ENCODE results near the gene APBA1.
A peak's percentile ranks its signal among the peaks of the same experiment; 100 is the strongest.

Gene APBA1

GRCh38 chr9:69657269-69657668 lies 14.9 kb downstream of the APBA1 start:
- DNase-seq (ENCODE audit: low read depth, low spot score): no peak

GRCh38 chr9:69655065-69655464 lies 17.1 kb downstream of the APBA1 start:
- DNase-seq (ENCODE audit: low read depth, low spot score): no peak

DNA sequence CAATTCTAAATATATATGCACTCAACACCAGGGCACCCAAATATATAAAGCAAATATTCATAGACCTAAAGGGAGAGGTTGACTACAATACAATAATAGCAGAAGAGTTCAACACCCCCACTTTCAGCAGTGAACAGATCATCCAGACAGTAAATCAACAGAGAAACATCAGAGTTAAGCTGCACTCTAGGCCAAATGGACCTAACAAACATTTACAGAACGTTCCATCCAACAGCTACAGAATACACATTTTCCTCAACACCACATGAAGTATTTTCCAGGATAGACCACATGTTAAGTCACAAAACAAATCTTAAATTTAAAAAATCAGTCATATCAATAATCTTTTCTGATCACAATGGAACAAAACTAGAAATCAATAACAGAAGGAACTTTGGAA lies 18.9 kb downstream of the APBA1 start:
- no peak for DNase-seq (ENCODE audit: low read depth, low spot score)

DNA sequence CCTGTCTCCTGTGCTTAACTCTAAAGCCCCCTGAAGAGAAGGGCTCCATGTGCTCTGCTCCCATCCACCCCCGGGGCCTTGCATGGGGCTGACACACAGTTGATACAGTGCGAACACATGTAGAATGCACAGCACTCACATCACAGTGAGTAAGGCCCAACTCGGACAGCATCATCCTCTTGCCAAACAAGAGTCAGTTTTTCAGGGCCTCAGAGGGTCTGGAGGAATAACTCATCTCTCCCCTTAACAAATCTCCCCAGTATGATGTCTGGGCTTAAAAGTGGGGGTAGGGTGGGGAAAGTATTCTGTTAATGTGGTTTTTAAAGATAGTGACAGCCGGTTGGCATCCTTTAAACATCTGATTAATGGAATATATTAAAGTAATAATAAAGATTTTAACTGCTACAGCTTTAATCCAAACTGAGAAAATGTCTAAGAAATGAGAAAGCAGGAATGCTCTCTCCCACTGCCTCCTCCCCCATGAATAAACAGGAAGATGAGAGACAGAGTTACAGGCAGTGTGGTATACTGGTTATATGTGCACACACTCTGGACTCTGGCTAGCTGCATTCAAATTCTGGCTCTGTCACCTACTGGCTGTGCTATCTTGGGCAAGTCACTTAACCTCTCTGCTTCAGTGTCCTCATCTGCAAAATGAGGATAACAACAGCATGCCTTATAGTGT lies 22.5 kb downstream of the APBA1 start:
- peak; percentile 8 for DNase-seq (ENCODE audit: low read depth, low spot score)

DNA sequence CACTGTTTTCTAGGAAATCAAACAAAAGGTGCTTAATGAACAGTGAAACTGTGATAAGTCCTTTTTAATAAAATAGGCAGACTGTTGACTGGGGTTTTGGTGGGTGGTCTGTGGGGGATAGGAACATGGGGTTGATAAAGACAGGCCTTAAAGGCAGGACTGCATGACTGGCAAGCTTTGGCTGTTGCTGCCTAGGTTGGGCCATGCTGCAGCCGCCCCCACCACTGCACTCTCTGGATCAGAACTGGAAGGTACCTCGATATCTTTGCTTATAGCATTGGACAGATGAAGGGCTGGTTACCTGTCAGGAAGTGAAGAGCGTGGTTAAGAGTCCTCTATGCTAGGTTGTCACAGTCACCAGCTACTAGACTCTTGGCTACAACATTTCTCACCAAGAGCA lies 24.4 kb downstream of the APBA1 start:
- DNase-seq (ENCODE audit: low read depth, low spot score): no peak

- no peak for DNase-seq (ENCODE audit: low read depth, low spot score)
Measured at GRCh38 chr9:69646810-69647209, 25.4 kb downstream of the APBA1 start.

- DNase-seq (ENCODE audit: low read depth, low spot score): no peak
Measured at GRCh38 chr9:69645488-69645887, 26.7 kb downstream of the APBA1 start.

- DNase-seq (ENCODE audit: low read depth, low spot score): no peak
Measured at GRCh38 chr9:69643098-69643497, 29.1 kb downstream of the APBA1 start.

DNA sequence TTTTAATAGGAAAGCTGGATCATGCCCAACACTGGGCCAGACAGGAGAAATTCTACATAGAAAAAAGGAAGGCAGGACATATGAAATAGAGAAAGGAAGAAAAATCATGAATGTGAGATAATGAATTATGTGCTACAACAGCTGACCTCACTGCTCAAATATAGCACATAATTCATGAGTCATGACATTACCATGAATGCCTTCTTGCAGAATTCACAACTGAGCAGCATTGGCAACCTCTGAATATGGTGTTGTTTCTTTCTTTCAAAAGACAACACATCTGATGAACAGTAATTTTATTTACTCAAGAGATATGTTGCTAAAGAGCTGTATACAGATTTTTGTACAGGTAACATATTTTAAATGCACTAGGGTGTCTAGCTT lies 34.4 kb downstream of the APBA1 start:
- peak; percentile 65 for DNase-seq (ENCODE audit: low read depth, low spot score)

DNA sequence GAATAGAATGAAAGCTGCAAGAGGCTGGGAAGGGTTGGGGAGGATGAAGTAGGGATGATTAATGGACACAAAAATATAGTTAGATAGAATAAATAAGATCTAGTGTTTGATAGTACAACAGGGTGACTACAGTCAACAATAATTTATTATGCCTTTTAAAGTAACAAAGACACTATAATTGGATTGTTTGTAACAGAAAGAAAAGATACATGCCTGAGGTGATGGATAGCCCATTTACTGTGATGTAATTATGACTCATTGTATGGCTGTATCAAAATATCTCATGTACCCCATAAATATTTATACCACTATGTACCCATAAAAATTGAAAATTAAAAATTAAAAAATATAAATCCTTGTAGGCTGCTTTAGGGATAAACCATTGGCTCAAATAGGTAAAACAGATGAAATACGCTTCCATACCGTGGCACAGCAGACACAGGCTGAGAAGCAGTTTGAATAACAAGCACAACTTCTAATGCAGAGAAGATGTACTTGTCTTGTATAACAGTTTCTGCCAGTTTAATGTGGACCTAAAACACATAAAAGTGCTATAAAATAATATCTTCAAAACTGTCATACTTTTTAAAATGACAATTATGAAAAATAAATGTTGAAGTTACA lies 34.9 kb downstream of the APBA1 start:
- DNase-seq (ENCODE audit: low read depth, low spot score): no peak

- DNase-seq (ENCODE audit: low read depth, low spot score): no peak
Measured at GRCh38 chr9:69633716-69634115, 38.5 kb downstream of the APBA1 start.

DNA sequence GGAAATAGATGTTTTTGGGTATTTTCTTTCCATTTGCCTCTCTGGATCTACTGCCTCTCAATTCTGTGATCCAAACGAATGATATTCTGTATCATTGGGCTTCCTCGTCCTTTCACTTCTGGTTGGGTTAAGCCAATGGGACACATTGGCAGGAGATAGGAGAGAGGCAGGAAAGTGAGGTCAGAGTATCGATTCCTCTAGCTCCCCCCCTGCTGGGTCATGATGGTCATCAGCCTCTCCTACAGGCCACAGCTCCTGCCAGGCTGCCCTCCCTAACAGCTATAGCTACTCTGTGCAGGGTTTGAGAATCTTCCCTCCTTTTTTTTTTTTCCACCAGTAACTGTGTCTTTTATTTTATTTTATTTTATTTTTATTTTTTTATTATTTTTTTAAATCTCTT lies 39.4 kb downstream of the APBA1 start:
- DNase-seq (ENCODE audit: low read depth, low spot score): no peak

DNA sequence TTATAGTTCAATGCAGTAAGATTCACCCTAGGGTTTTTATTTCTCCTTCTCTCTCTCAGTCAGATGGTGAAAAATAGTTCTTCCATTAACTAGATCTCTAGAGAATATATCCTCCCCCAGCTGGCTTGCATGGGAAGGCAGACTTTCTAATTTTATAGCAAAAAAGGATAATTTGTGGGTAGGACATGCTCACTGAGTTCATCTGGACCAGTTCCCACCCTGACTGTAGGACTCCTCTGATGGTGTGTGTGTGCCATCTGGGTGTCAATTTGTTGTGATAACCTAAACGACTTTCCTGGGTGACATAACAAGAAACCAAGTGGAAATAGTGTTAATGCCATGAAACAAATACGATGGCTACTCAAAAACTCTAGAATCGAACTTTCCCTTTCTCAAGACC lies 44.9 kb downstream of the APBA1 start:
- no peak for DNase-seq (ENCODE audit: low read depth, low spot score)

DNA sequence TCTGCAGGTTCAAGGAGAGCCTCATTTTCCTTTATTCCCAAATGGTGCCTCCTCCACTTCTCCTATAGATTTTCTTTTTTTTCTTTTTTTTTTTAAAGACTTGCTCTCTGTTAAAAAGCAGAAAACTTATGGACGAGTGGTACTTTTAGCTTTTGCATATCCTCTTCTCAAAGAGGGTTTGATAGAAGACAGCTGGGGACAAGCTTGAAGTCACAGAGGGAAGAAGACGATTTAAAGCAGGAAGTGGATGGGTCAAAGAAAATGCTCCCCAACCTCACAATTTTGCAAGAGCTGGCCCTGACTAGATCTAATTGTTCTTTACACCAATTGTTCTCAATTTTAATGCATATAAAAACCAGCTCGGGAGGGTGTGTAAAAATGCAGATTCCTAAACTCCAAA lies 48.9 kb downstream of the APBA1 start:
- no peak for DNase-seq (ENCODE audit: low read depth, low spot score)

DNA sequence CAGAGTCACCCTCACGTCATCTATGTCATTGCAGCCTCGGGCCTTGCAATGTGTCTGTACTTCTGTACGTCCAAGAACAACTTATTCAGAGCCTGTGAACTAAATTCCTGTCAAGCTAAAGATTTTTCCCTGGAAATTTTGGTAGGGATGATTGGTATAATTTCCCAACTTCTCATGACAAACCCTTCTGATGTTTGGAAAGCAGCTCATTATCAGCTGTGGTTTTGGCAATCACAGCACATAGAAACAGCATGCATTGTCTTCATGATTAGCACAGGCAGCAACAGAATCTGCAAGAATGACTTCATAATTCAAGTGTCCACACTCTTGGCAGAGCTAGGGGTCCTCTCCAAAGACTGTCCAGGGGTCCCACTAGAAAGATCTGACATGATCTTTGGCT lies 49.5 kb downstream of the APBA1 start:
- DNase-seq (ENCODE audit: low read depth, low spot score): peak; percentile 75

DNA sequence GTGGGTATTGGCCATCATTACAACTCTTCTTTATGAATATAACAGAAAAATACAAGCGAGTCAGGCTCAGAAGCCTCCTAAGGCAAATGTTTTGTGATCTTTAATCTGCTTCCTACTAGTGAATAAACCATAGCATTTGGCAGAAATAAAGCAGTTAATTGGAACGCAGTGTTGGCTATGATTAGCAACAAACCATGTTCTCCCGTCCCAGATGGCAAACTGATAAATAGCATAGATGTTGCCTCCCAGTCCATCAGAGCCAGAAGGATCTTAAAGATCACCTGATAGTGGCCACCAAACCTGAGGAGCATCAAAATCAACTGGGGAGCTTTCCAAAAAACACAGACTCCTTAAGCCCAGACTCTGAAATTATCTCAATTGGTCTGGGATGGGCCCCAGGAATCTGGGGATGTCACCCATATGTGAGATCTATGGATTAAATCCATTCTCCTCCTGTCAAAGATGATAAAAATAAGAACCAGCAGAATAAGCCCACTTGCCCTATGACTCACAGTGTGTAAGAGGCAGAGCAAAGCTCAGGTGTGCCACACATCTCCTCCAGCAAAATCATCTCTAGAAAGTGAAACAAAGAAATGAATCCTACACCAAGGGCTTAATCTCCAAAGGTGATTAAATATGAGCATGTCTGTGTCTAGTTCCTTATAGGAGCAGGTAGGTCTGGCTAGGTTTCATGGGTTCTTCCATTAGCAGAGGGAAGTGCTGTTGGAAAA lies 50.3 kb downstream of the APBA1 start:
- DNase-seq (ENCODE audit: low read depth, low spot score): no peak

DNA sequence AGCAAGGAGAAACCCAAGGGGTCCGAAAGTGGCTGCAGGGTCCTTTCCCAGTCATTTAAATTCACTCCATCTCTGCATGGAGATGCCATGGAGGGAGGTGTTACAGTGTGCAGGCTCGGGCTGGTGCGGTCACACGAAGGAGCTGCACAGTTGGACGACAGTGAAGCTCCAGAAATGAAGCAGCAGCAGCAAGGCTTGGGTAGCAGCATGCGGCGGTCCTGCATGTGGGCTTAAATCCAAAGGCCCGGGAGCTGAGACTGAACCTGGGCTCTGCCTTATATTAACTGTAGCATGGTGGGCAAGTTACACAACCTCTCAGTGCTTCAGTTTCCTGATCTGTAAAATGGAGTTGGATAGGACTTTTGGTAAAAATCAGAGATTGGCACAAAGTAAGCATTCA lies 51.4 kb downstream of the APBA1 start:
- no peak for DNase-seq (ENCODE audit: low read depth, low spot score)

DNA sequence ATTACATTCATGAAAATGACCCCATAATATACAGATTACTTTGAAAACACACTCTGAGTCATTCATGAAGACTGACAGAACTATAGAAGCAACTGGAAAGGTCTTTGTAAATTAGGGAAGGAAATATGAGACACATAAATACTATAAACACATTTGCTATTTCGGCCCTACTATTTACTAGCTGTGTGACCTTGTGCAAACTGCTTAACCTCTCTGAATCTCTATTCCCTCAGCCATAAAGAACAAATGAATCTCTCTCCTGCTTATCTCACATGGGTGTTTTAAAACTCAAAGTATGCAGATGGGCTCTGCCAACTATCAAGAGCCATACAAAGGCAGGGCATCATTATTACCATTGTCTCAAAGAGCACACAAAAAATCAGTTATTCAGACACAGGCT lies 52.9 kb downstream of the APBA1 start:
- DNase-seq (ENCODE audit: low read depth, low spot score): no peak

- DNase-seq (ENCODE audit: low read depth, low spot score): no peak
Measured at GRCh38 chr9:69617006-69617405, 55.2 kb downstream of the APBA1 start.

- no peak for DNase-seq (ENCODE audit: low read depth, low spot score)
Measured at GRCh38 chr9:69615880-69616279, 56.3 kb downstream of the APBA1 start.

DNA sequence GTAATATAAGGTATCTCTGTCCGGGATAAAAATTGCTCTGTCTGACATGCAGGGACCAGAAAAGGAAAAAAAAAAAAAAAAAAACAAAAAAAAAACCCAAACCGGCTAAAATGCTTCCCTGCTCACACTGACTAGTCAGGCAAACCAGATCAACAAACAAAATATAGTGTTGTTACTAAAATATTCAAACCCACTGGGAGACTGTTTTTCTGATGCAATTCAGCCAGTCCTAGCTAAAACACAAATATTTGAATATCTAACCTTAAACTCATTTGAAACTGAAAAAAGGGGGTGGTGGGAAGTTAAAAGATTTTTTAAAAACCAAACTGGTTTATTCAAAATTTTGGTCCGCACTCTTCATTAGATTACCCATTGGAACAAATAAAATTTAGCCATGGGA lies 61.0 kb downstream of the APBA1 start:
- DNase-seq (ENCODE audit: low read depth, low spot score): no peak

- no peak for DNase-seq (ENCODE audit: low read depth, low spot score)
Measured at GRCh38 chr9:69609156-69609555, 63.0 kb downstream of the APBA1 start.

GRCh38 chr9:69606089-69606488 lies 66.1 kb downstream of the APBA1 start:
- no peak for DNase-seq (ENCODE audit: low read depth, low spot score)

All from astrocyte of the hippocampus (primary cell).